ENCODE results near the gene ASRGL1. TPM values are rescaled to one million over a fixed set of nuclear protein-coding genes. Genes with fewer than 3 reads are reported as not detected.
A peak's percentile ranks its signal among the peaks of the same experiment; 100 is the strongest.
"Not testable (repeated sequence)": the region's sequence is repeated elsewhere in the genome, so short reads cannot be mapped to it uniquely, and the experiment has no call there.

The ASRGL1 gene
- total and polyA plus RNA-seq, 8 donors, result 2.9 to 82.0 (median 35.3) TPM

DNA sequence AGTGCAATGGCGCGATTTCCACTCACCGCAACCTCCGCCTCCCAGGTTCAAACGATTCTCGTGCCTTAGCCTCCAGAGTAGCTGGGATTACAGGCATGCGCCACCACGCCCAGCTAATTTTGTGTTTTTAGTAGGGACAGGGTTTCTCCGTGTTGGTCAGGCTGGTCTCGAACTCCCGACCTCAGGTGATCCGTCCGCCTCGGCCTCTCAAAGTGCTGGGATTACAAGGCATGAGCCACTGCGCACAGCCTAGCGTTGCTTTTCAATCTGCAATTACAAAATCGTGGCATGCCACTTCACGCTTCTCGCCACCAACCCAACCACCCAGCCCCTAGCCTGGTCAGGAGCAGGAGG is 322 bp upstream of the ASRGL1 start:
- WGBS, 5 donors, result 53 to 80% (median 64%) methylated on average over 10 to 19 of the region's 19 CpGs
- DNase-seq; H3K9me3 ChIP-seq; H3K36me3 ChIP-seq; intact Hi-C loops (cut with DNase I; ENCODE audit: low total_unique reads); H3K27me3 ChIP-seq: not testable (repeated sequence)
- peaks cover 13 to 35% (median 29%) of the 10 kb centered on the region in 4 donors for H3K4me1 ChIP-seq
- TF ChIP-seq, protein P1, sequence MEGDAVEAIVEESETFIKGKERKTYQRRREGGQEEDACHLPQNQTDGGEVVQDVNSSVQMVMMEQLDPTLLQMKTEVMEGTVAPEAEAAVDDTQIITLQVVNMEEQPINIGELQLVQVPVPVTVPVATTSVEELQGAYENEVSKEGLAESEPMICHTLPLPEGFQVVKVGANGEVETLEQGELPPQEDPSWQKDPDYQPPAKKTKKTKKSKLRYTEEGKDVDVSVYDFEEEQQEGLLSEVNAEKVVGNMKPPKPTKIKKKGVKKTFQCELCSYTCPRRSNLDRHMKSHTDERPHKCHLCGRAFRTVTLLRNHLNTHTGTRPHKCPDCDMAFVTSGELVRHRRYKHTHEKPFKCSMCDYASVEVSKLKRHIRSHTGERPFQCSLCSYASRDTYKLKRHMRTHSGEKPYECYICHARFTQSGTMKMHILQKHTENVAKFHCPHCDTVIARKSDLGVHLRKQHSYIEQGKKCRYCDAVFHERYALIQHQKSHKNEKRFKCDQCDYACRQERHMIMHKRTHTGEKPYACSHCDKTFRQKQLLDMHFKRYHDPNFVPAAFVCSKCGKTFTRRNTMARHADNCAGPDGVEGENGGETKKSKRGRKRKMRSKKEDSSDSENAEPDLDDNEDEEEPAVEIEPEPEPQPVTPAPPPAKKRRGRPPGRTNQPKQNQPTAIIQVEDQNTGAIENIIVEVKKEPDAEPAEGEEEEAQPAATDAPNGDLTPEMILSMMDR (IDR thresholded peaks at IDR 0.05), result peak in 1 of 7 experiments; percentile 10
- peak overlapping the region; percentile 66 to 74 (median 70) for H3K4me3 ChIP-seq
- peak overlapping the region; percentile 4 to 81 (median 74) for H3K27ac ChIP-seq

DNA sequence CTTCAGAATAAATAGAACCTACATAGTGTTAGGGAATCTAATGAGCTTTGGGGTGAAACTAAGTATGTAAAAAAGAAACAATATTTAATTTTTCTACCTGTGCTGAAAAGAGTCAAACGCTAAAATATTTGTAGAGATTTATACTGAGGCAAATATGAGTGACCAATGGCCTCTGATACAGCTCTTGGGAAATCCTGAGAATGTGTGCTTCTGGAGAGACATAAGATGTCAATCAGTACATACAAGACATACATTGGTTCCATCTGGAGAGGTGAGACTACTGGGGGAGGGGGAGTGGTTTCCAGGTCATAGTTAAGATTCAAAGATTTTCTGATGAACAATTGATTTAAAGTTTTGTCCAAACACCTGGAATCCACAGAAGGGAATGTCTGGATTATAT is 970 bp downstream of the ASRGL1 start:
- intact Hi-C loops (cut with DNase I; ENCODE audit: low total_unique reads), result no loop called here
- Histone ChIP-seq H3K4me1 (peaks cover 13 to 43% (median 36%) of the 10 kb centered on the region in 4 donors), H3K27ac (peak overlapping the region in 3 of 5 donors; percentile 74 to 81 (median 79)), H3K9me3 (no peaks in the 10 kb centered on the region), H3K27me3 (no peaks in the 10 kb centered on the region), H3K36me3 (no peaks in the 10 kb centered on the region), H3K4me3 (peak overlapping the region; percentile 66 to 74 (median 70))
- WGBS, 5 donors, result 17 to 48% (median 32%) methylated on average over 1 of the region's 1 CpG
- no peak for DNase-seq
- no peak for TF ChIP-seq POLR2AphosphoS5 (IDR thresholded peaks at IDR 0.05)
- TF ChIP-seq, protein P1 (IDR thresholded peaks at IDR 0.05), result no peak
- TF ChIP-seq POLR2A (IDR thresholded peaks at IDR 0.05), result no peak
- no peak for TF ChIP-seq EP300 (IDR thresholded peaks at IDR 0.05)

DNA sequence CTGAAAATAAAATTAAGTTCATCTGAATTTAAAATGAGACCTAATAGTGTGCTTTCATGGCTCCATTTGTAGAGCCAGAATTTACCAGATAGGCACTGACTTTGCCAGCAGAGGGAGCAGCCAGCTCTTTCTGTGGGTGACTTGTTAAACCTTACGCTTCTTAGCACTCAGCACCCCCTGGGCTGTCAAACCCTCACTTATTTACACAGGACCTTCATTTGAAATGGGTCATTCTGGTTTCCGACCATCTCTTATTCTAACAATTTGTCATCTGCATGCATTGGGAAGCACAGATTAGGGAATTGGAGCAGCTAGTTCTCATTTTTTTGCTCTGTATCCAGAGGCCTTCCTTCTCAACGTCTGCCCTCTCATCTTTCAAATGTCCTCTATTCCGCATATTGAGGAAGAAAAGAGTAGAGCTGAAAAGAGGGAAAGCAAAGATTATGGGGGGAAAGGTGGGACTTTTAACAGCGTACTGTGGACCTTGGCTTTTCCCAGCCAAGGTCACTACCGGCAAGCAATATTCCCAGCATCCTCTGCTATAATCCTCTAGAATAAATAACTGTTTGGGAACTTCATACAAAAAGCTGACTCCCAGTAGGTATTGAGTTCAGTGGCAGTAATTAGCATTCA is 3.1 kb downstream of the ASRGL1 start:
- WGBS, 5 donors, result 45 to 54% (median 50%) methylated on average over 6 of the region's 6 CpGs
- Histone ChIP-seq H3K4me3 (no peak overlapping the region), H3K27ac (peak overlapping the region; percentile 54 to 73 (median 56)), H3K27me3 (no peaks in the 10 kb centered on the region), H3K9me3 (no peaks in the 10 kb centered on the region), H3K36me3 (no peaks in the 10 kb centered on the region), H3K4me1 (peaks cover 13 to 43% (median 36%) of the 10 kb centered on the region in 4 donors)
- TF ChIP-seq POLR2AphosphoS5 (IDR thresholded peaks at IDR 0.05), result no peak
- no peak for TF ChIP-seq POLR2A (IDR thresholded peaks at IDR 0.05)
- TF ChIP-seq, protein P1 (IDR thresholded peaks at IDR 0.05), result peak in 5 of 7 experiments; percentile 32 to 67 (median 60)
- TF ChIP-seq EP300 (IDR thresholded peaks at IDR 0.05), result no peak
- DNase-seq, result peak; percentile 68 to 71
- intact Hi-C loops (cut with DNase I; ENCODE audit: low total_unique reads), result no loop called here

DNA sequence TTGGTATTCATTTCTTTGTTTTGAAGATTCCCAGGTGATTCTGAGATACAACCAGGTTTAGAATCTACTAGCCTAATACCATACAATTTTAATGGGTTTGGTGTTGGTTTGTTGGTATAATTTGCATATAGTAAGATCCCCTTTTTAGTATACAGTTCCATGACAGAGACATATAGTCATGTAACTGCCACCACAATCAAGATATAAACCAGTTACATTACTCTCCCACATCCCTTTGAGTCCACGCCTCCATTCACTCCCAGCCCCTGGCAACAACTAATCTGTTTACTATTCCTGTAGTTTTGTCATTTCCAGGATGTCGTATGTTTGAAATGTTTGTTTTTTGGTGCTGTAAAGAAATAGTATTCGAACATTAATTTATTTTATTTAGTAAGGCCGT is 4.3 kb downstream of the ASRGL1 start:
- peaks cover 13 to 42% (median 35%) of the 10 kb centered on the region in 4 donors for H3K4me1 ChIP-seq
- no peak for DNase-seq
- H3K27me3 ChIP-seq, result no peaks in the 10 kb centered on the region
- TF ChIP-seq EP300 (IDR thresholded peaks at IDR 0.05) (no peak), POLR2A (IDR thresholded peaks at IDR 0.05) (no peak), POLR2AphosphoS5 (IDR thresholded peaks at IDR 0.05) (no peak)
- TF ChIP-seq, protein P1 (IDR thresholded peaks at IDR 0.05), result no peak
- 24 to 62% (median 43%) methylated on average over 4 of the region's 4 CpGs for WGBS, 5 donors
- intact Hi-C loops (cut with DNase I; ENCODE audit: low total_unique reads), result no loop called here
- H3K36me3 ChIP-seq, result no peaks in the 10 kb centered on the region
- no peaks in the 10 kb centered on the region for H3K9me3 ChIP-seq
- peak overlapping the region in 3 of 5 donors; percentile 45 to 73 (median 61) for H3K27ac ChIP-seq
- H3K4me3 ChIP-seq, result no peak overlapping the region

DNA sequence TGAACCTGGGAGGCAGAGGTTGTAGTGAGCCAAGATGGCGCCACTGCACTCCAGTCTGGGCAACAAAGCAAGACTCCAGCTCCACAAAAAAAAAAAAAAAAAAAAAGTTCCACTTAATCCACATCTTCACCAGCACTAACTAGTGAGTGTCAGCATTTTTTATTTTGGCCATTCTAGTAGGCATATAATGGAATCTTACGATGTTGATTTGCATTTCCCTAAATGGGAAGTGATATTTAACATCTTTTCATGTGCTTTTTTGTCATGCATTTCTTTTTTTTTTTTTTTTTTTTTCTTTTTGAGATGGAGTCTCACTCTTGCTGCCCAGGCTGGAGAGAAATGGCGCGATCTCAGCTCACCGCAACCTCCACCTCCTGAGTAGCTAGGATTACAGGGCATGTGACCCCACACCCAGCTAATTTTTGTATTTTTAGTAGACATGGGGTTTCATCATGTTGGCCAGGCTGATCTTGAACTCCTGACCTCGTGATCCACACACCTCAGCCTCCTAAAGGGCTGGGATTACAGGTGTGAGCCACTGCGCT is 6.5 kb downstream of the ASRGL1 start:
- H3K4me1 ChIP-seq, result peaks cover 13 to 26% (median 19%) of the 10 kb centered on the region in 4 donors
- WGBS, 5 donors, result 90 to 93% (median 91%) methylated on average over 7 of the region's 7 CpGs
- H3K36me3 ChIP-seq; H3K4me3 ChIP-seq; intact Hi-C loops (cut with DNase I; ENCODE audit: low total_unique reads); H3K9me3 ChIP-seq; H3K27me3 ChIP-seq; DNase-seq: not testable (repeated sequence)
- peak overlapping the region in 1 of 5 donors; percentile 38 for H3K27ac ChIP-seq
